ENCODE measurements around the gene PACRG. TPM values are rescaled to one million over a fixed set of nuclear protein-coding genes. Genes with fewer than 3 reads are reported as not detected.

The PACRG gene
- polyA plus RNA-seq, 1 of the 3 experiments (the other 2 are of a cell fraction): 0.56 TPM

- 13% methylated on average over 7 of the region's 7 CpGs for WGBS (ENCODE audit: low lambda C conversion rate)
- Histone ChIP-seq H3K4me1 (ENCODE audit: control insufficient read depth in 1 of 2, insufficient read depth in 2 of 2, low read depth in 1 of 2, low read length in 1 of 2) (peaks cover 4 to 6% of the 10 kb centered on the region in 2 experiments; a peak in 3 of 4 replicates), H3K79me2 (ENCODE audit: insufficient read depth) (no peaks in the 10 kb centered on the region), H3K9ac (peak overlapping the region; percentile 43; the same call in 1 of the 2 replicates), H3K27me3 (ENCODE audit: insufficient read depth) (no peaks in the 10 kb centered on the region), H3K9me3 (no peaks in the 10 kb centered on the region; the same call in 1 of the 2 replicates), H2AFZ (ENCODE audit: low read depth) (peak overlapping the region; percentile 88), H3K36me3 (replicated peaks in 1 of 2; ENCODE audit: control insufficient read depth in 1 of 2, insufficient read depth in 2 of 2, low read length in 1 of 2) (no peaks in the 10 kb centered on the region), H3K27ac (ENCODE audit: low read depth in 2 of 2, low read length in 1 of 2) (peak overlapping the region; percentile 62 to 77), H3F3A (replicated peaks; ENCODE audit: insufficient read depth) (no peaks in the 10 kb centered on the region), H3K4me3 (ENCODE audit: low read depth in 2 of 2, low read length in 1 of 2) (peak overlapping the region; percentile 71 to 81), H3K9me2 (no peaks in the 10 kb centered on the region), H4K20me1 (ENCODE audit: insufficient read depth) (no peaks in the 10 kb centered on the region), H3K4me2 (peak overlapping the region; percentile 88)
- DNase-seq: no peak
- CTCF ChIA-PET: interaction anchor here (1.0 to 1.4 kb wide), 5 partner anchors 11 to 224 kb away, joined by 3 to 6 read pairs (median 4); no protein-coding TSS in a partner anchor
- POLR2A ChIA-PET: interaction anchor here (0.7 to 1.5 kb wide), 4 partner anchors 8 to 897 kb away, joined by 3 to 4 read pairs (median 3); no protein-coding TSS in a partner anchor
- 0 out of 2 replicates have a peak, but pooled peaks have one; percentile 20 for TF ChIP-seq RAD21 (IDR thresholded peaks at IDR 0.05; ENCODE audit: low read length)
- TF ChIP-seq ZBTB33 (IDR thresholded peaks at IDR 0.05; ENCODE audit: borderline replicate concordance, low read depth): no peak
These were observed 423 bp downstream of the PACRG start for GRCh38 chr6:162728197-162728596.

- H2AFZ ChIP-seq (ENCODE audit: low read depth): peak overlapping the region; percentile 88; the same call in 1 of the 2 replicates
- H3K9me3 ChIP-seq: no peaks in the 10 kb centered on the region; the same call in 1 of the 2 replicates
- peaks cover 4 to 6% of the 10 kb centered on the region in 2 experiments; a peak in 3 of 4 replicates for H3K4me1 ChIP-seq (ENCODE audit: control insufficient read depth in 1 of 2, insufficient read depth in 2 of 2, low read depth in 1 of 2, low read length in 1 of 2)
- H3K9ac ChIP-seq: no peak overlapping the region
- 71% methylated on average over 1 of the region's 1 CpG for WGBS (ENCODE audit: low lambda C conversion rate)
- no peak for DNase-seq
- H3K4me3 ChIP-seq (ENCODE audit: low read depth in 2 of 2, low read length in 1 of 2): no peak overlapping the region; a peak in 1 of 4 replicates
- no peaks in the 10 kb centered on the region for H4K20me1 ChIP-seq (ENCODE audit: insufficient read depth)
- H3K27ac ChIP-seq (ENCODE audit: low read depth in 2 of 2, low read length in 1 of 2): peak overlapping the region in 1 of 2 experiments; percentile 77; a peak in 2 of 4 replicates
- no peaks in the 10 kb centered on the region for H3F3A ChIP-seq (replicated peaks; ENCODE audit: insufficient read depth)
- ChIA-PET POLR2A (interaction anchor here (0.7 to 1.3 kb wide), 2 partner anchors 7 to 260 kb away, joined by 3 to 4 read pairs; no protein-coding TSS in a partner anchor), CTCF (interaction anchor here (0.6 to 1.4 kb wide), 6 partner anchors 11 to 224 kb away, joined by 3 to 6 read pairs (median 4); no protein-coding TSS in a partner anchor)
- peak overlapping the region; percentile 88; the same call in 1 of the 2 replicates for H3K4me2 ChIP-seq
- TF ChIP-seq NFIC (IDR thresholded peaks at IDR 0.05; ENCODE audit: borderline replicate concordance) (no peak), ZBTB33 (IDR thresholded peaks at IDR 0.05; ENCODE audit: borderline replicate concordance, low read depth) (no peak), CTCF (IDR thresholded peaks at IDR 0.05) (no peak), SIN3A (IDR thresholded peaks at IDR 0.05; ENCODE audit: borderline replicate concordance, low read depth, low read length) (no peak), PBX3 (IDR thresholded peaks at IDR 0.05) (no peak), MXI1 (IDR thresholded peaks at IDR 0.05; ENCODE audit: low read depth, low read length) (no peak), TCF12 (IDR thresholded peaks at IDR 0.05) (no peak), YY1 (IDR thresholded peaks at IDR 0.05; ENCODE audit: low read depth) (no peak), SMC3 (IDR thresholded peaks at IDR 0.05; ENCODE audit: low read depth, low read length) (no peak), TAF1 (IDR thresholded peaks at IDR 0.05; ENCODE audit: borderline replicate concordance, low read depth, low read length) (no peak), MEF2A (IDR thresholded peaks at IDR 0.05; ENCODE audit: borderline replicate concordance, low read depth) (no peak), IRF3 (IDR thresholded peaks at IDR 0.05; ENCODE audit: low read depth, low read length) (no peak), EZH2phosphoT487 (IDR thresholded peaks at IDR 0.05; ENCODE audit: borderline replicate concordance, low read depth) (no peak)
- H3K36me3 ChIP-seq (replicated peaks in 1 of 2; ENCODE audit: control insufficient read depth in 1 of 2, insufficient read depth in 2 of 2, low read length in 1 of 2): no peaks in the 10 kb centered on the region
- no peaks in the 10 kb centered on the region for H3K79me2 ChIP-seq (ENCODE audit: insufficient read depth)
- no peaks in the 10 kb centered on the region for H3K9me2 ChIP-seq
- no peaks in the 10 kb centered on the region for H3K27me3 ChIP-seq (ENCODE audit: insufficient read depth)
These were observed 932 bp downstream of the PACRG start for GRCh38 chr6:162728706-162729105.
